Measurements from ENCODE around the gene CNIH3.
A peak's percentile ranks its signal among the peaks of the same experiment; 100 is the strongest.

The CNIH3 gene

GRCh38 chr1:224668984-224669383, 52.9 kb downstream of the CNIH3 start:
- peak; percentile 47; the same call in 2 of the 3 replicates for ATAC-seq
- TF ChIP-seq PPARA (CRISPR knock-in tag; IDR thresholded peaks at IDR 0.05; ENCODE audit: borderline replicate concordance) (no peak), BACH2 (CRISPR knock-in tag; IDR thresholded peaks at IDR 0.05; ENCODE audit: borderline replicate concordance) (no peak), SNAI2 (CRISPR knock-in tag; IDR thresholded peaks at IDR 0.05) (no peak), GLIS3 (CRISPR knock-in tag; IDR thresholded peaks at IDR 0.05) (no peak), ZNF565 (CRISPR knock-in tag; conservative IDR thresholded peaks at IDR 0.05; ENCODE audit: low read depth) (no peak), OSR1 (CRISPR knock-in tag; IDR thresholded peaks at IDR 0.05) (no peak), ESRRG (CRISPR knock-in tag; IDR thresholded peaks at IDR 0.05) (no peak), ZNF70 (CRISPR knock-in tag; IDR thresholded peaks at IDR 0.05) (no peak), CSDC2 (CRISPR knock-in tag; IDR thresholded peaks at IDR 0.05) (no peak), CSRNP3 (CRISPR knock-in tag; IDR thresholded peaks at IDR 0.05) (no peak), ZFP30 (CRISPR knock-in tag; IDR thresholded peaks at IDR 0.05) (no peak), ZC3H10 (CRISPR knock-in tag; IDR thresholded peaks at IDR 0.05) (no peak), TCF4 (CRISPR knock-in tag; IDR thresholded peaks at IDR 0.05; ENCODE audit: borderline replicate concordance) (no peak), ZNF8 (CRISPR knock-in tag; IDR thresholded peaks at IDR 0.05) (no peak)
- TF ChIP-seq, protein P1, sequence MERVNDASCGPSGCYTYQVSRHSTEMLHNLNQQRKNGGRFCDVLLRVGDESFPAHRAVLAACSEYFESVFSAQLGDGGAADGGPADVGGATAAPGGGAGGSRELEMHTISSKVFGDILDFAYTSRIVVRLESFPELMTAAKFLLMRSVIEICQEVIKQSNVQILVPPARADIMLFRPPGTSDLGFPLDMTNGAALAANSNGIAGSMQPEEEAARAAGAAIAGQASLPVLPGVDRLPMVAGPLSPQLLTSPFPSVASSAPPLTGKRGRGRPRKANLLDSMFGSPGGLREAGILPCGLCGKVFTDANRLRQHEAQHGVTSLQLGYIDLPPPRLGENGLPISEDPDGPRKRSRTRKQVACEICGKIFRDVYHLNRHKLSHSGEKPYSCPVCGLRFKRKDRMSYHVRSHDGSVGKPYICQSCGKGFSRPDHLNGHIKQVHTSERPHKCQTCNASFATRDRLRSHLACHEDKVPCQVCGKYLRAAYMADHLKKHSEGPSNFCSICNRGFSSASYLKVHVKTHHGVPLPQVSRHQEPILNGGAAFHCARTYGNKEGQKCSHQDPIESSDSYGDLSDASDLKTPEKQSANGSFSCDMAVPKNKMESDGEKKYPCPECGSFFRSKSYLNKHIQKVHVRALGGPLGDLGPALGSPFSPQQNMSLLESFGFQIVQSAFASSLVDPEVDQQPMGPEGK (CRISPR knock-in tag; IDR thresholded peaks at IDR 0.05; ENCODE audit: borderline replicate concordance) = no peak
- TF ChIP-seq, protein P2, sequence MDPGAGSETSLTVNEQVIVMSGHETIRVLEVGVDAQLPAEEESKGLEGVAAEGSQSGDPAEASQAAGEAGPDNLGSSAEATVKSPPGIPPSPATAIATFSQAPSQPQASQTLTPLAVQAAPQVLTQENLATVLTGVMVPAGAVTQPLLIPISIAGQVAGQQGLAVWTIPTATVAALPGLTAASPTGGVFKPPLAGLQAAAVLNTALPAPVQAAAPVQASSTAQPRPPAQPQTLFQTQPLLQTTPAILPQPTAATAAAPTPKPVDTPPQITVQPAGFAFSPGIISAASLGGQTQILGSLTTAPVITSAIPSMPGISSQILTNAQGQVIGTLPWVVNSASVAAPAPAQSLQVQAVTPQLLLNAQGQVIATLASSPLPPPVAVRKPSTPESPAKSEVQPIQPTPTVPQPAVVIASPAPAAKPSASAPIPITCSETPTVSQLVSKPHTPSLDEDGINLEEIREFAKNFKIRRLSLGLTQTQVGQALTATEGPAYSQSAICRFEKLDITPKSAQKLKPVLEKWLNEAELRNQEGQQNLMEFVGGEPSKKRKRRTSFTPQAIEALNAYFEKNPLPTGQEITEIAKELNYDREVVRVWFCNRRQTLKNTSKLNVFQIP (CRISPR knock-in tag; IDR thresholded peaks at IDR 0.05; ENCODE audit: borderline replicate concordance, low read depth) = no peak
- TF ChIP-seq, protein P3, sequence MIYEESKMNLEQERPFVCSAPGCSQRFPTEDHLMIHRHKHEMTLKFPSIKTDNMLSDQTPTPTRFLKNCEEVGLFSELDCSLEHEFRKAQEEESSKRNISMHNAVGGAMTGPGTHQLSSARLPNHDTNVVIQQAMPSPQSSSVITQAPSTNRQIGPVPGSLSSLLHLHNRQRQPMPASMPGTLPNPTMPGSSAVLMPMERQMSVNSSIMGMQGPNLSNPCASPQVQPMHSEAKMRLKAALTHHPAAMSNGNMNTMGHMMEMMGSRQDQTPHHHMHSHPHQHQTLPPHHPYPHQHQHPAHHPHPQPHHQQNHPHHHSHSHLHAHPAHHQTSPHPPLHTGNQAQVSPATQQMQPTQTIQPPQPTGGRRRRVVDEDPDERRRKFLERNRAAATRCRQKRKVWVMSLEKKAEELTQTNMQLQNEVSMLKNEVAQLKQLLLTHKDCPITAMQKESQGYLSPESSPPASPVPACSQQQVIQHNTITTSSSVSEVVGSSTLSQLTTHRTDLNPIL (CRISPR knock-in tag; IDR thresholded peaks at IDR 0.05; ENCODE audit: low read depth) = no peak
- TF ChIP-seq, protein P4, sequence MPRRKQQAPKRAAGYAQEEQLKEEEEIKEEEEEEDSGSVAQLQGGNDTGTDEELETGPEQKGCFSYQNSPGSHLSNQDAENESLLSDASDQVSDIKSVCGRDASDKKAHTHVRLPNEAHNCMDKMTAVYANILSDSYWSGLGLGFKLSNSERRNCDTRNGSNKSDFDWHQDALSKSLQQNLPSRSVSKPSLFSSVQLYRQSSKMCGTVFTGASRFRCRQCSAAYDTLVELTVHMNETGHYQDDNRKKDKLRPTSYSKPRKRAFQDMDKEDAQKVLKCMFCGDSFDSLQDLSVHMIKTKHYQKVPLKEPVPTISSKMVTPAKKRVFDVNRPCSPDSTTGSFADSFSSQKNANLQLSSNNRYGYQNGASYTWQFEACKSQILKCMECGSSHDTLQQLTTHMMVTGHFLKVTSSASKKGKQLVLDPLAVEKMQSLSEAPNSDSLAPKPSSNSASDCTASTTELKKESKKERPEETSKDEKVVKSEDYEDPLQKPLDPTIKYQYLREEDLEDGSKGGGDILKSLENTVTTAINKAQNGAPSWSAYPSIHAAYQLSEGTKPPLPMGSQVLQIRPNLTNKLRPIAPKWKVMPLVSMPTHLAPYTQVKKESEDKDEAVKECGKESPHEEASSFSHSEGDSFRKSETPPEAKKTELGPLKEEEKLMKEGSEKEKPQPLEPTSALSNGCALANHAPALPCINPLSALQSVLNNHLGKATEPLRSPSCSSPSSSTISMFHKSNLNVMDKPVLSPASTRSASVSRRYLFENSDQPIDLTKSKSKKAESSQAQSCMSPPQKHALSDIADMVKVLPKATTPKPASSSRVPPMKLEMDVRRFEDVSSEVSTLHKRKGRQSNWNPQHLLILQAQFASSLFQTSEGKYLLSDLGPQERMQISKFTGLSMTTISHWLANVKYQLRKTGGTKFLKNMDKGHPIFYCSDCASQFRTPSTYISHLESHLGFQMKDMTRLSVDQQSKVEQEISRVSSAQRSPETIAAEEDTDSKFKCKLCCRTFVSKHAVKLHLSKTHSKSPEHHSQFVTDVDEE (CRISPR knock-in tag; IDR thresholded peaks at IDR 0.05) = no peak

GRCh38 chr1:224669403-224669802, 53.3 kb downstream of the CNIH3 start:
- TF ChIP-seq GLIS3 (CRISPR knock-in tag; IDR thresholded peaks at IDR 0.05) (no peak), CSDC2 (CRISPR knock-in tag; IDR thresholded peaks at IDR 0.05) (no peak), ESRRG (CRISPR knock-in tag; IDR thresholded peaks at IDR 0.05) (no peak), ARNTL (CRISPR knock-in tag; IDR thresholded peaks at IDR 0.05; ENCODE audit: borderline replicate concordance, low read depth) (no peak), ZNF8 (CRISPR knock-in tag; IDR thresholded peaks at IDR 0.05) (no peak), SNAI2 (CRISPR knock-in tag; IDR thresholded peaks at IDR 0.05) (no peak), ZNF70 (CRISPR knock-in tag; IDR thresholded peaks at IDR 0.05) (no peak), ZNF565 (CRISPR knock-in tag; conservative IDR thresholded peaks at IDR 0.05; ENCODE audit: low read depth) (no peak), TOX (CRISPR knock-in tag; IDR thresholded peaks at IDR 0.05; ENCODE audit: borderline replicate concordance) (no peak)
- TF ChIP-seq, protein P4 (CRISPR knock-in tag; IDR thresholded peaks at IDR 0.05) = no peak
- TF ChIP-seq, protein P1 (CRISPR knock-in tag; IDR thresholded peaks at IDR 0.05; ENCODE audit: borderline replicate concordance) = no peak
- TF ChIP-seq, protein P3 (CRISPR knock-in tag; IDR thresholded peaks at IDR 0.05; ENCODE audit: low read depth) = no peak
- ATAC-seq = no peak

Measured in SK-N-SH treated with all-trans-retinoic acid at 6 μM for 48 hours (cell line).